GM20431 (cell line): ENCODE data around the gene RPL31.

ENCODE experiments used
- in situ Hi-C: fragments of 300-500 bp; cut with MseI, MboI; formaldehyde crosslinking; loops from one replicate; pipeline ENCODE4 v1.15.0; 2020; ENCODE audit warnings: low sequenced_read_pairs; ENCODE audit not compliant: unreplicated experiment

The RPL31 gene

GRCh38 chr2:100974712-100975520 is 27.2 kb upstream of the RPL31 start:
- in situ Hi-C loops = loop anchor here (25.0 kb wide), 1 partner anchor 238 kb away; no protein-coding TSS in a partner anchor

DNA sequence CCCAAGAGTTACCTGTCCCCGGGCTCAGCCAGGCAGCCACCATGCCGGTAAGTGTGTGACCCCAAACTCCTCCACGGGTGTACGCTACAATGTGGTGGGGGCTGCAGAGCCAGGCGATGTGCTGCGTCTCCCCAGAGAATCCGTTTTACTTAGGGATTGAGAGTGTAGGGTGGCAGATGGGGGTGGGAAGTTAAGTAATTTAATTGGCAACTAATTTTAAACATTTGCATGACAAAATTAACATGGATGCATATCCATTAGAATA is 26.6 kb upstream of the RPL31 start:
- in situ Hi-C loops = loop anchor here (25.0 kb wide), 1 partner anchor 238 kb away; no protein-coding TSS in a partner anchor

DNA sequence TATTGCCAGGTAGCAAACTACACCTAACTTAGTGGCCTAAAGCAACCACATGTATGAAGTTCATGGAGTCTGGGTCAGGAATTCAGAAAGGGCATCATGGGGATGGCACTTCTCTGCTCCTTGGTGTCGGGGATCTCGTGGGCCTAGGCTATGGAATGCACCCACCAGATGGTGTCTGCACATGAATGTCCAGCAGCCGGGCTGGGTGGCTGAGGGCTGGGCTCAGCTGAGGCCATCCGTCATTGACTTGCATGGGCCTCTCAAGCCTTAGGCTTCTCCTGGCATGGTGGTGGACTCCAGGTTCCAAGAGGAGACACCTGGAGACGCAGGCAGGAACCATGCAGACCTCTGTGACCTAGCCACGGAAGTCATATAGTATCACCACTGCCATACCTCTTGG is 26.0 kb upstream of the RPL31 start:
- in situ Hi-C loops = loop anchor here (25.0 kb wide), 1 partner anchor 239 kb away; no protein-coding TSS in a partner anchor

- in situ Hi-C loops = loop anchor here (25.0 kb wide), 1 partner anchor 240 kb away; no protein-coding TSS in a partner anchor
Observed at GRCh38 chr2:100976645-100977391, 25.3 kb upstream of the RPL31 start.

DNA sequence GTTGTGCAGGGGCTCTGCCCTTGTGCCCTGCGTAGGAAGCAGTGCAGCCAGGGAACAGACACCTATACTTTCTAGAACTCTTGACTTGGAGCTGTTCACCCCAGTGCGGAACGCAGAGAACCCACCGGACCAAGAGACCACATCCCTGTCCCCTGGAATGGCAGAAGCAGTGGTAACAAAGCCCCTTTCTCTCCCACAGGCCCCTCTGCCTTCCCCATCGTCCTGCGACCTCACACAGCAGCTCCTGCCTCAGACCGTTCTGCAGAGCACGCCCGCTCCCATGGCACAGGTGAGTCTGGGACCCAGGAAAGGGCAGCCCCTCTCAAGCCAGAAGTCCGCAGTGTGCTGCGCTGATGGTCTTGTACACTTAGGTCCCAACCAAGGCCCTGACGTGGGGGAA is 24.6 kb upstream of the RPL31 start:
- in situ Hi-C loops = loop anchor here (25.0 kb wide), 1 partner anchor 240 kb away; no protein-coding TSS in a partner anchor

- in situ Hi-C loops = loop anchor here (25.0 kb wide), 1 partner anchor 241 kb away; no protein-coding TSS in a partner anchor
Observed at GRCh38 chr2:100978582-100979191, 23.4 kb upstream of the RPL31 start.

DNA sequence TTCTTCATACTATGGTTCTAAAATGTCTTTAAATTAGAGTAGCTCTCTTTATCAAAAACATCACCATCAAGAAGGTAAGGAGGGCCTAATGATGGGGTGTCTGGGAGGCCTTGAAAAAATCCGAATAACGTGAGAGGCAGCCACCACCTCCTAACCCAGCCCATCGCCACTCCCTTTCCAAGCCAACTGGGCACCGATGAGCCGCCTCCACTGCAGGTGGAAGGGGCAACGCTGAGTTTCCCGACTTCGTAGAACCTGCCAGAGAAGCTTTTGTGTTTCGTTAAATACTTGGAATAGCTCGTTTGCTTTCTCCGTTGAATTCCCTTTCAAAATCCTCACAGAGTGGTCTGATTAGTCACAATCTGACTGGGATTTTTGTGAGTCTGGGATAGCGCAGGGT is 22.0 kb upstream of the RPL31 start:
- in situ Hi-C loops = loop anchor here (10.0 to 25.0 kb wide), 2 partner anchors 243 to 375 kb away; no protein-coding TSS in a partner anchor

DNA sequence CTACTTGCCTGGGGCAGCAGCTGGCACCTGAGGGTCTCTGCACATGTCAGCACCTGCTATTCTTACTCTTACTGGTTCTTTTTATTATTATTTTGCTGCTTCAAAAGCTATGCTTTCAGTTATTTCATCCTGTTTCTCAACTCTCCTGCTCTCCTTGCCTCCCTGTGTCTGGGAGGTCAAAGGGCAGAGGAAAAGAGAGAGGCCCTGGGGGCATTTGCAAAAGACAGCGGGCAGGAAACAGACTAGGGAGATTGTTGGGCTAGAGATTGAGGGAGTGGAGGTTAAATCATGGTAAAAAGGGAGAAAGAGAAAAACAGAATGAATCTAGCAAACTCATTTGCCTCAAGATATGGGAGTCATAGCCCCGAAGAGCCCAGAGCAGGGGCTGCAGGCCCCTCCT is 21.1 kb upstream of the RPL31 start:
- in situ Hi-C loops = loop anchor here (10.0 to 25.0 kb wide), 2 partner anchors 244 to 376 kb away; no protein-coding TSS in a partner anchor

DNA sequence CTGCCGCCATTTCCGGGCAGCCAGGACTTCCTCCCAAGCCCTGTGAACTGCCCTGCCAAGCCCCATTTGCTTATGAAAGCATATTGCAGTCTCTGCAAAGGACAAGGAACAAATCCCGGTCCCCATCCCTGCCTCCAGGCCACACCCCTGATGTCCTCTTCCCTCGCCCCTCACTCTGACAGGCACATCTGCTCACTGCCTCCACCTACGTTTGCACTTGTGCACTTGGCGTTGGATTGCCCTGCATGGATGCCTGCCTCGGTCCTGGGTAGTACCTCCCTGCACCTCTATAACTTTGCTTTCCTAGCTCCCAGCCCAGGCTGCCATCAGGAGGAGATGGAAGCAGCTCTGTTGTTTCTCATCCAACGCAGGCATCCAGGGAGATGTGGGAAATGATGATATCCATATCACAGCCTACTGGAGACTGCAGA is 19.6 kb upstream of the RPL31 start:
- in situ Hi-C loops = loop anchor here (10.0 to 25.0 kb wide), 2 partner anchors 245 to 378 kb away; no protein-coding TSS in a partner anchor

- in situ Hi-C loops = loop anchor here (10.0 to 25.0 kb wide), 2 partner anchors 246 to 378 kb away; no protein-coding TSS in a partner anchor
Observed at GRCh38 chr2:100983201-100983600, 18.9 kb upstream of the RPL31 start.

DNA sequence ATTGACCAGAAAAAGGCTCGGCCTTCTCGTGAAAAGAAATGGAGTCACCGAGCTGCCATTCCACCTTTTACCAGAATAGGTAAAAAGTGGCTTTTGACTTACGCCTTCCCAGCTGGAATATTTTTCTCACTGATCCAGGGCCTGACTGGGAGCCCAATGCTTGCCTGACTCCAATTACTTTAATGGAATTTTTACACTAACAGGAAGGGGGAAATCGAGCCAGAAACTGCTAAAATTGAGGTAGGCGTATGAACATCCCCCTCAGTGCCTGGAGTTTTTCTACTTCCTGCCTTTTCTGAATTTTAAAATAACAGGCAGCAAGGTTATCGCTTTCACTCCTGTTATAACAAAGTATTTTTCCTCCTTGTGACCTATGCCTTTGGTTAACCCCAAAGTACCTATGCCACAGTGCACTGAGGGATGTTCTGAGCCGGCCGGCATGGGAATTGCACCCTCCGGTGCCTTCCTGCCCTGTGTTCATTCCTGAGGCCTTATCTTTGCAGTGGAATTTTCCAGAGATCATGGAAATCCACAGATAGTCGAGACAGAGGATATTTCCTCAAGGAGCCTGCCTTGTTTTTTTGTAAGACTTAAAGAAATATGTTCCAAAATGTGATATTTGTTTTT is 18.3 kb upstream of the RPL31 start:
- in situ Hi-C loops = loop anchor here (10.0 to 25.0 kb wide), 2 partner anchors 246 to 379 kb away; no protein-coding TSS in a partner anchor

DNA sequence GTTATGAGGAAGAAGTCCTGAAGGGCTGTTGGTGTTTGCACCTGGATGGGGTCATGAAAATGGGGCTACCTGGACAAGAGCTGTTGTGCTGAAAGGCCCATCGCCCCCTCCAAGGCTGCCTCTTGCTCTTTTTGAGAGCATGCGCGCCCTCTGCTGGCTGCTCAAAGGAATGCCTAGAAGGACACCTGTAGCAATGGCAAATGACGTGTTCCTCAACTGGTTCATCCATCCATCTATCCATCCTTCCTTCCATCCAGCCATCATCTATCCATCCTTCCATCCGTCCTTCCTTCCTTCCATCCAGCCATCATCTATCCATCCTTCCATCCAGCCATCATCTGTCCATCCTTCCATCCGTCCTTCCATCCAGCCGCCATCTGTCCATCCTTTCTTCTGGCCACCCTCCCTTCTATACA is 17.2 kb upstream of the RPL31 start:
- in situ Hi-C loops = loop anchor here (10.0 to 25.0 kb wide), 2 partner anchors 248 to 380 kb away; no protein-coding TSS in a partner anchor

DNA sequence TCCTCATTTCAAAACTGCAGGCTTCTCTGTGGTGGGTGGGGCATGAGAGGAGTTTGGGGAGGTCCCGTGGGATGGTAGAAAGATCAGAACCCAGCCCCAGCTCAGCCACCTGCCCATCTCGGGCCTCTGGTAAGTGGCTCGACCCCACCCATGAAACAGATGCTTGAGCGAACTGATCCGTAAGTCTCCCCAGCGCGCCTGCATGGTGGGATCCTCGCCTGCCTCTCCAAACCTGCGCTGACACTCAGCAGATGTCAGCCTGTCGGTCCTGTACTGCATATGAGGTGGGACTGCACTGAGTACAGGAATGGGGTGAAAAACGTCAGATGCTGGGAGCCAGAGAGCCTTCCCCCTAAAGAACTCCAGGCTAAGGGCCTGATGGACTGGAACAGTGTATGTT is 15.9 kb upstream of the RPL31 start:
- in situ Hi-C loops = loop anchor here (10.0 to 25.0 kb wide), 2 partner anchors 249 to 381 kb away; no protein-coding TSS in a partner anchor

GRCh38 chr2:100987536-100987935 is 14.6 kb upstream of the RPL31 start:
- in situ Hi-C loops = loop anchor here (10.0 to 25.0 kb wide), 2 partner anchors 250 to 383 kb away; no protein-coding TSS in a partner anchor

- in situ Hi-C loops = loop anchor here (10.0 to 25.0 kb wide), 2 partner anchors 251 to 383 kb away; no protein-coding TSS in a partner anchor
Observed at GRCh38 chr2:100987974-100988373, 14.1 kb upstream of the RPL31 start.

GRCh38 chr2:100988630-100989417 is 13.3 kb upstream of the RPL31 start:
- in situ Hi-C loops = loop anchor here (10.0 to 25.0 kb wide), 2 partner anchors 252 to 384 kb away; no protein-coding TSS in a partner anchor

GRCh38 chr2:100989666-100990065 is 12.4 kb upstream of the RPL31 start:
- in situ Hi-C loops = loop anchor here (10.0 to 25.0 kb wide), 2 partner anchors 252 to 385 kb away; no protein-coding TSS in a partner anchor

DNA sequence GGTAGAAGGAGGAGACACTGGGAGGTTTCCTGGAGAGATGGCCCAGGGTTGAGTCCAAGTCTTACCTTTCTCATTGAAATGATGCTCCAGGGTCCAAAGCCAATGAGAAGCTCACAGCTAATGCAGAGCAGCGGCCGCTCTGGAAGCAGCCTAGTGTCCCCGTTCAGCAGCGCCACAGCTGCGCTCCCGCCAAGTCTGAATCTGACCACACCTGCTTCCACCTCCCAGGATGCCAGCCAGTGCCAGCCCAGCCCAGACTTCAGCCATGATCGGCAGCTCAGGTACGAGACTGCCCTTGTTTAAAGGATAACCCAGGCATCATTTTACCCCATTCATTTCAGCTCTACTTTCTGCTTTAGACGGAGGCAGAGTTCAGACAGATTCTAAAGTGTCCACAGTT is 11.9 kb upstream of the RPL31 start:
- in situ Hi-C loops = loop anchor here (25.0 kb wide), 1 partner anchor 253 kb away; no protein-coding TSS in a partner anchor
